DMS53 treated with DMSO at 0.1 percent for 48 hours (cell line): ENCODE results near the gene PANK2.
"Not testable (repeated sequence)": the region's sequence is repeated elsewhere in the genome, so short reads cannot be mapped to it uniquely, and the experiment has no call there.

ENCODE experiments used
- DNase-seq: peaks from one replicate; lab custom pipeline; 2025; ENCODE audit not compliant: unreplicated experiment; lab: John Stamatoyannopoulos, UW

PANK2 gene

DNA sequence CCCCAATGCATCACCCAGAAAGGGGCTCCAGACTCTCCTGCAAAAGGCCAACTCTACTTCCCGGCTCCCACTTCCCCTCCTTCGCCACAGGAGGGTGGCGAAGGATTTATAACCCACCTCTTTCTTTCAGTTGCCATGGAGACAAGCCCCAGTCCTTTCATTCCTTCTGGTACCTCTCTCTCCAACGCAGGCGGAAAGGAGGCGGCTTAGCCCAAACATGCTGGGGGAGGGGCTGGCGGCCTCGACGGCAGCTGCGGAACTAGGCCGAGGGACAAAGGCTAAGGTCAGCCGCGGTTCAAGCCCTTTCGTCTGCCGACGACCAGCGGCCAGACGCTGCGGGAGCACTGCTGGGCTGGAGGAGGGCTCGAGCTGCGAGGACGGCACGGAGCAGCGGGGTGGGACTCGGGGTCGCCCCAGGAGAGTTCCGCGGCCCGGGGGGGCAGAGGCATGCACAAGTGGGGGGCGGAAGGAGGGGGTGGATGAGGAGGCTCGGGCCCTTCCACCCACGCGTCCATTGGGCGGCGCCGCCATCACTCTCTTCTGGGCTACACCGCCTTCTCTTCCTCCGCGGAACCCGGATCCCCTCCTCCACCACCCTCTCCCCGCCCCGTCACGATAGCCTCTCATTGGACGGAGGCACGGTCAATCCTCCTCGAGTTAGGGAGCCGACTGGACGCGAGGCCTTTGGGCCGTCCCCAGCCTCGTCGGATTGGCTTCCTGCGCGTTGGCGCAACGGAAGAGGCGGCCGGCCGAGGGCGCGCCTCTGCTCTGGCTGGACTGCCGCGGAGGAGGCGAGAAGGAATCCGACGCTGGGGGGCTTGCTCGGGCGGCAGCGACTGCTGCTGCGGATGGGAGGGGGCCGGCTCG lies at the start of gene PANK2:
Gene PANK2 (plus strand): TSS at position 766 of the 867 bp plus-strand sequence.
- DNase-seq, result peak; percentile 97

DNA sequence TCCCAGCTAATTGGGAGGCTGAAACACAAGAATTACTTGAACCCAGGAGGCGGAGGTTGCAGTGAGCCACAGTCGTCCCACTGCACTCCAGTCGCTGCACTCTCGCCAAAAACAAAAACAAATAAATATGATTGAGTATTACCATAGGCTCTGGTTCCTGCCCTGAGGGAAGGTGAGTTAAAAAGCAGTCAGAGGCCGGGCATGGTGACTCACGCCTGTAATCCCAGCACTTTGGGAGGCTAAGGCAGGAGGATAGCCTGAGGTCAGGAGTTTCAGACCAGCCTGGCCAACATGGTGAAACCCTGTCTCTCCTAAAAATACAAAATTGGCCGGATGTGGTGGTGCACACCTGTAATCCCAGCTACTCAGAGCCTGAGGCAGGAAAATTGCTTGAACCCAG lies 49.0 kb upstream of the PANK2 start:
- DNase-seq, result not testable (repeated sequence)

DNA sequence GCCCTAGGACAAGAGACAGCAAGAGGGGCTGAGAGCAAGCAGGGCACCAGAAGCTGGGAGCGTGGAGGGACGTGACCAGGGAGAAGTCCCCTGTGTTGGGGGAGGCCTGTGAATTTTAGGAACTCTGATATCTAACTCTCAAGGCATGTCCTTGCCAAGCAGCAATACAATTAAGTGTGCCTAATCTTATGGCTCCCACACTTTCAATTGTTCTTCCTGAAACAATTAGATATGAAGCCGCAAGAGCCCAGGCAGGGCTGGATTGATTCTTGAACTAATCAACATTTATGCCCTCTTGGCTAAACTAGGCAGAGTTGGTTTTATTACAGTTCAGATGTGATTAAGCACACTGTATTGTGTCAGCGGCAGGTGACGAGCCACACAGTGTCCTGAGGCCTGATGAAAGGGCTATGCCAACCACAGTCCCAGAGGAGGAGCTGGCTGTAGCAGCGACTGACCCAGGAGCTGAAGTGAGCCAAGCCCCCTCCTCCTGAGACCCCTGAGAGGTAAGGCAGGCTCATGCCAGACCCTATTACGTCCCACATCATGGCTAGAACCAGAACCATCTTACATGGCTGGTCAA lies 46.7 kb upstream of the PANK2 start:
- DNase-seq, result no peak

DNA sequence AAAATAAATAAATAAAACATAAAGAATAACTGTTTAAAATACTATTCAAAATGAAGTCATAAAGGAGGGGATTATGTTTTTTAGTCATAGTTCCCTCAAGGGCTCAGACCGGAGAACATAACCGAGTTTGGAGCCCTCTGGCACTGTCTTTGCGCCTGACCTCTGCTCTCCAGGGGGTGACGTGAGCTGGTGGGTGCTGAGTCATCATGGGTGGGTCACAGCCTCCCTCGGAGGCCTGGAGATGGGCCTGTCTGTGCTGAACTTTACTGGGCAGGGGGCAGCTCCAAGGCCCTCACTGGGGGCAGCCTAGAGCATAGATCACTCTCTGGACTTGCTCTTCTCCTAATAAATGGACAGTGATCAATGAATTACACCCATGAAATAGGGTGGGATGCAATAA lies 45.7 kb upstream of the PANK2 start:
- no peak for DNase-seq

DNA sequence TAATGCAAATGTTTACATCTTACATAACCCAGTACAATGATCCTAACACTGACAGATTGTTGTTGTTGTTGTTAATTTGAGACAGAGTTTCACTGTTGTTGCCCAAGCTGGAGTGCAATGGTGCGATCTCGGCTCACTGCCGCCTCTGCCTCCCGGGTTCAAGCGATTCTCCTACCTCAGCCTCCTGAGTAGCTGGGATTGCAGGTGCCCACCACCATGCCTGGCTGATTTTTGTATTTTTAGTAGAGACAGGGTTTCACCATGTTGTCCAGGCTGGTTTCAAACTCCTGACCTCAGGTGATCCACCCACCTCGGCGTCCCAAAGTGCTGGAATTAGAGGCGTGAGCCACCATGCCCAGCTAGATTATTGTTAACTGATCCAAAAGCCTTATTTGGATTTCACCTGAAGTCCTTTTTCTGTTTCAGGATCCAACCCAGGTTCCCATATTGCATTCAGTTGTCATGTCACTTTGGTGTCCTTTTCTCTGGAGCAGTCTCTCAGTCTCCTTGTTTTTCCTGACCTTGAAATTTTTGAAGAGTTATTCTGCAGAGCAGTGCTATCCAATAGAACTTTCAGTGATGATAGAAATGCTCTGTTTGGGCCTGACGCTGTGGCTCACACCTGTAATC lies 45.1 kb upstream of the PANK2 start:
- DNase-seq, result not testable (repeated sequence)

DNA sequence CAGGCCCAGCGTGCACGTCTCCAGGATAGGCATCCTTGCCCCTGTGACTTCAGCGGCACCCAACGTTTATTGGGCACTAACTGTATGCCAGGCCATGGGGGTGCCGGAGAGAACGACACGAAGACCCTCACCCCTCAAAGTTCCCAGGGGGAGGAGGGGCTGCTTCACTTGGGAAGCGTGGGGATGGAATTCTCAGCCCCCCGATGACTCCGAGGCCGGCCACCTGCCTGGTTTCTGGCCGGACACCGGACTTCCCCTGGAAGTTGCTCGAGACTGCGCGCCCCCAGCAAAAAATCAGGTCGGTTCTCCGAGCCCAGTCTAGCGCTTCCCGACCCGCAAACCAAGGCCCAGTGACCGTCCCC lies 42.8 kb upstream of the PANK2 start:
- no peak for DNase-seq

DNA sequence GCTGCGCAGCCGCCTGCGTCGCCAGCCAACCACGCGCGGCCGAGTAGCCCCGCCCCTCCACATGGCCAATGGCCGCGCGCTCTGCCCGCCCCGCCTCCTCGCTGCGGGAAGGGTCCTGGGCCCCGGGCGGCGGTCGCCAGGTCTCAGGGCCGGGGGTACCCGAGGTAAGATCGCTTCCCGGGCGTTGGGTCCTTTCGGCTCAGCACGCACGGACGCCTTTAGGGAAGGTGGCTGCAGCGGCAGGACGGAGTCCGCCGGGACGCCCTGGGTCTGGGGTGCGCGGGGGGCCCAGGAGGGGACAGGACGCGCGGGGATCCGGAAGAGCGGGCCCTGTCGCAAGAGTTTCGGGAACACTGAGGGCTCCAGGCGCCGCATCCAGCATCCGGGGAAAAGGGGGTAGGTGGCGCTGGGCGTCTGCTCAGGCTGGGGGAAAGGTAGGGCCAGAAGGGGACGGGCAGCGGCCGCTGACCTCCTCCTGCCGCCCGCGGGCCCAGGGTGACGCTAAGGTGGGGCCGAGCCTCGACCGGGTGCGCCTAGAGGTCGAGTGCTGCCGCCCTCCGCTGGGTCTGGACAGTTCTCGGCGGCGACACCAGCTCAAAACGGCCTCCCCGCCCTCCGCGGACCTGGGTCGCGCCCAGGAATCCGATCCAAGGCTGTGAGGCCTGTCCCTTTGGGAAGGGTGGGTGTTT lies 42.3 kb upstream of the PANK2 start, which contains the start of gene MAVS:
Gene MAVS (plus strand): TSS at position 95 of the 689 bp plus-strand sequence. CDS start 7,791 bp downstream, outside the sequence.
- peak; percentile 77 for DNase-seq

DNA sequence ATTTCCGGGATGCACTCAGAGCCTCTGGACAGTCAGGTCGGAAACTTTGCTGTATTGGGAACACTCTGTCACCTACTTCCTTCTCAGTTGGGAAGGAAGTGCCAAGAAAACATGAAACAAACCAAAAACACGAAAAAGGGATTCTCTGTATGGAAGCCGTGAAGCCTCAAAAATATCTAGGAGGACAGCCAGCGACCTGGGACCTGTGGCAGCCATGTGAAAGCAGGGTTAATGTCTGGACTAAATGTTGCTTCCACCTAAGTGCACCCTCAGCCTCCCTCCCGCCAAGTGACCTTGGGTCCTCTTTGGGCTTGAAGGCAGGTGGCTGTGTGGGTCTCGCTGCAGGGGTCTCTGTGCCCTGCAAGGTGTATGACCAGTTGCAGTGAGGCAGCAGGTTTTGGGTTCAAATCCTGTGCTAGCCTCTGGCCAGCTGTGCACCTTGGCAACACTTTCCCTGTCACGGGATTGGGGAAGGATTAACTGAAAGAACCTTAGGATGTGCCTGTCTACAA lies 41.7 kb upstream of the PANK2 start:
- DNase-seq, result no peak

DNA sequence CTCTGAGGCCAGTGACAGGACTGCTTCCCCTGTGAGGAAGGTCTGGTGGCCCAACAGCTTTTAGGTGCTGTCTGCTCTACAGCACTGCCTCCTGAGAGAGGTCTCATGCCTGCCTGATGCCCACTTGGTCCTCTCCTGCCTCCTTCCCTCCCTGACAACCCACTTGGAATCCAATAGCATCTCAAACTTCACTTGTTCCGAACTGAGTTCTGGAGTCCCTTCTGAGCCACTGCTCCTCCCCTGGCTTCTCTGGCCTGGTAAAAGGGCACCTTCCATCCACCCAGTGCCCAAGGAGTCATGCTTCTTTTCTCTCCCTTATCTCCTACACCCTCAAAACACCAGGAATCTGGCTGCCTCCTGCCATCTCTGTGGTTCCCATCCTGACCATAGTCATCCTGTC lies 40.6 kb upstream of the PANK2 start:
- no peak for DNase-seq

DNA sequence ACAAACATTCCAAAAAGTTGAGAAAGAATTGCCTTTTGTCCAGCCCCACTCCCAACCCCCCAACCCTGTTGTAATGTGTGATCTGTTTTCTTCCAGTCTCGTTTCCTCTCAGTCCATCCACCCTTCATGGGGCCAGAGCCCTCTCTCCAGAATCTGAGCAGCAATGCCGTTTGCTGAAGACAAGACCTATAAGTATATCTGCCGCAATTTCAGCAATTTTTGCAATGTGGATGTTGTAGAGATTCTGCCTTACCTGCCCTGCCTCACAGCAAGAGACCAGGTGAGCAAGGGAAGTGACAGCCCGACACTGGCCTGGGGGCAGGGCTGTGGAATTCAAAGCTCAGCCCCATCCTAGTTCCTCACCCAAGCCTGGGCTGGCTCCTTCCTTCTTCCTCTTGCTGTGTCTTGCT lies 34.7 kb upstream of the PANK2 start:
- DNase-seq, result no peak

DNA sequence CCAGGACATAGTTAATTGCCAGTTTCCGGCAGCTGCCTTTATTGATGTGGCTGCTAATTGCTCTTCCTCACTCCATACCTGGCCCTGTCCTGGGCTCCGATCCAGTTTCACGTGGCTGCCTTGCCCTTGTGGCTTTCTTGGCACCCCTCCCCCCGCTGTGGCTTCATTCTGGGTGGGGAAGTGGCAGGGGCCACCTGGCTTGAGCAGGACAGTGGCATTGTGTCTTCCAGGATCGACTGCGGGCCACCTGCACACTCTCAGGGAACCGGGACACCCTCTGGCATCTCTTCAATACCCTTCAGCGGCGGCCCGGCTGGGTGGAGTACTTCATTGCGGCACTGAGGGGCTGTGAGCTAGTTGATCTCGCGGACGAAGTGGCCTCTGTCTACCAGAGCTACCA lies 31.8 kb upstream of the PANK2 start:
- DNase-seq, result no peak

DNA sequence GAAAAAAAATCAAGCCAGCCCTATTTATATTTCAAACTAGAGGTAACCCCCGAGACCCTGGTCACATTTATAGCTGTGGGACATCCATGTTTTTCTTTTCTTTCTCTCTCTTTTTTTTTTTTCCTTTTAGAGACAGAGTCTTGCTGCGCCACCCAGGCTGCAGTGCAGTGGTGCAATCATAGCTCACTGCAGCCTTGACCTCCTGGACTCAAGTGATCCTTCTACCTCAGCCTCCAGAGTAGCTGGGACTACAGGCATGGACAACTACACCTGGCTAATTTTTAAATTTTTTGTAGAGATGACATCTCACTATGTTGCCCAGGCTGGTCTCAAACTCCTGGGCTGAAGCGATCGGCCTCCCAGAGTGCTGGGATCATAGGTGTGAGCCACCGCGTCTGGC lies 30.5 kb upstream of the PANK2 start:
- DNase-seq, result no peak

DNA sequence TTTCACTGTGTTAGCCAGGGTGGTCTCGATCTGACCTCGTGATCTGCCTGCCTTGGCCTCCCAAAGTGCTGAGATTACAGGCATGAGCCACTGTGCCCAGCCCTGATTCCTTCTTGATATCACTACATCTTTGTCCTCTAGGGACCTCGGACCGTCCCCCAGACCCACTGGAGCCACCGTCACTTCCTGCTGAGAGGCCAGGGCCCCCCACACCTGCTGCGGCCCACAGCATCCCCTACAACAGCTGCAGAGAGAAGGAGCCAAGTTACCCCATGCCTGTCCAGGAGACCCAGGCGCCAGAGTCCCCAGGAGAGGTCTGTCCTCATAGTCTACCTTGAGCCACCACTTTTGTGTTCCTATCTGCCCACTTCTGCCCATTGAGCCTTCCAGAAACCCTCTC lies 28.0 kb upstream of the PANK2 start:
- no peak for DNase-seq

DNA sequence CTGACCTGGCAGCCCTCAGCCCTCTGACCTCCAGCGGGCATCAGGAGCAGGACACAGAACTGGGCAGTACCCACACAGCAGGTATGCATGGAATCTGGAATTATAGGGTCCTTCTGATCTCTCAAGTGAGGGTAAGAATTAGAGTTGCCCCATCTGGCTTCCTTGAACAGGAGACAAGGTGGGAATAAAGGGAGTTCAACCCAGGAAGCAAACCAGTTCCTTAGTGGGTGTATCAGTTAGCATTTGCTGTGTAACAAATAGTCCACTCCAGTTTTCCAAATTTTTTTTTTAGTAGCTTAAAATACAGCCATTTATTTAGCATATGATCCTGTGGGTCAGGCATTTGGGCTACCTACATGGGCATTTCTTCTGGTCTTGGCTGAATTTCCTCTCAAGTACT lies 26.9 kb upstream of the PANK2 start:
- no peak for DNase-seq

DNA sequence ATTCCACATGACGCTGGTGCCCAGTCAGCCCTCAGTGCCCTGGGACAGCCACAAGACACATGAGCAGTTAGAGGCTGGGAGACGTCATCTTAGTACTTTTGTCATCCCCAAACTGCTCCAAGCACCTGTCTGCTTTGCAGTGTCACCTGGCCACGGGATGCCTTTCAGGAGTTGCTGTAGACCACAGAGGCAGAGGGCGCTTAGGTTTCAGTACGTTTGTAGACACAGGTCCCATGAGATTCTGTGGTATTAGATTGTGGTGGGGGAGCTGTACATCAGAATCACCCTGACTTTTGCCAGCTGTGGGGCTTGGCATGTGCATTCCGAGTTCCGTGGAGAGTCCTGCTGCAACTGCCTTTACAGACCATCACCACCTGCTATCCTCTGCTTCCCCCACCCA lies 25.9 kb upstream of the PANK2 start:
- no peak for DNase-seq

DNA sequence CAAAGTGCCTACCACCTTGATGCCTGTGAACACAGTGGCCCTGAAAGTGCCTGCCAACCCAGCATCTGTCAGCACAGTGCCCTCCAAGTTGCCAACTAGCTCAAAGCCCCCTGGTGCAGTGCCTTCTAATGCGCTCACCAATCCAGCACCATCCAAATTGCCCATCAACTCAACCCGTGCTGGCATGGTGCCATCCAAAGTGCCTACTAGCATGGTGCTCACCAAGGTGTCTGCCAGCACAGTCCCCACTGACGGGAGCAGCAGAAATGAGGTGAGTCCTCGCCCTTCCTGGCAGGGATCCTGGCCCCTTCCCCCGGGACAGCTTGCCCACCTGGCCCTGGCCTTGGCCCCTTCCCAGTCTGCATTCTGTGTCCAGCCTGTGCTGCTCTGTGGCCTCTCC lies 24.7 kb upstream of the PANK2 start:
- no peak for DNase-seq

DNA sequence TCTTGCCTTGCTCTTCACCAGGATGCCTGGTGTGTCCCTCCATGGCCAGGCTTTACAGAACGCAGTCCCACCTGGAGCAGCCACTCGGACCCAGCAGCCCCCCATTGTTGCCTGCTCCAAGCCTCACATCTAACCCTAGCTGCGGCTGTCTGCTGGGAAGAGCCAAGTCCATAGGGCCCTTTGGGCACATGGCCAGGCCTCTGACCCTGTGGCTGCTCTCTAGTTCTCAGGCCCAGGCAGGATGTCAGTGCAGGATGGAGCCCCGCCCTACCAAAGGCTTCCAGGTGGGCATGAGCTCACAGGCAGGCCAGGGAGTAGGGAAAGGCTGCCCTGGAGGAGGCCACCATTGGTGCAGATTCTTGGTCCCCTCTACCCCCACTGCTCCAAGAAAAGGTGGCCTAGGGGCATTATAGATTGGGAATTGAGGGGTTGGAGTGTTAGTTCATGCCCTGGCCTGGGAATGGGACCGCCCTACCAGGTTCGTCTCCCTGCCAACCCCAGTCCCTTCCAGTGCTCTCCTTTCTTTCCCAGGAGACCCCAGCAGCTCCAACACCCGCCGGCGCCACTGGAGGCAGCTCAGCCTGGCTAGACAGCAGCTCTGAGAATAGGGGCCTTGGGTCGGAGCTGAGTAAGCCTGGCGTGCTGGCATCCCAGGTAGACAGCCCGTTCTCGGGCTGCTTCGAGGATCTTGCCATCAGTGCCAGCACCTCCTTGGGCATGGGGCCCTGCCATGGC lies 23.9 kb upstream of the PANK2 start:
- DNase-seq, result no peak

DNA sequence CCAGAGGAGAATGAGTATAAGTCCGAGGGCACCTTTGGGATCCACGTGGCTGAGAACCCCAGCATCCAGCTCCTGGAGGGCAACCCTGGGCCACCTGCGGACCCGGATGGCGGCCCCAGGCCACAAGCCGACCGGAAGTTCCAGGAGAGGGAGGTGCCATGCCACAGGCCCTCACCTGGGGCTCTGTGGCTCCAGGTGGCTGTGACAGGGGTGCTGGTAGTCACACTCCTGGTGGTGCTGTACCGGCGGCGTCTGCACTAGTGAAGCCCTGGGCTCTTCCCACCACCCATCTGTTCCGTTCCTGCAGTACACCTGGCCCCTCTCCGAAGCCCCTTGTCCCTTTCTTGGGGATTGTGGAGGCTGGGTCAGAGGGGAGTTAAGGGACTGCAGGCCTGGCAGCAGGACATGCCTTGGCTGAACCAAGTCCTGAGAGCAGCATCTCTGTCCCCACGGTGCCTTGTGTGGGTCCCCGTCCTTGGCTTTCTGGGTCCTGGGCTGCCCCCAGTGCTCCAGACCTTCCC lies 23.2 kb upstream of the PANK2 start:
- DNase-seq, result no peak

DNA sequence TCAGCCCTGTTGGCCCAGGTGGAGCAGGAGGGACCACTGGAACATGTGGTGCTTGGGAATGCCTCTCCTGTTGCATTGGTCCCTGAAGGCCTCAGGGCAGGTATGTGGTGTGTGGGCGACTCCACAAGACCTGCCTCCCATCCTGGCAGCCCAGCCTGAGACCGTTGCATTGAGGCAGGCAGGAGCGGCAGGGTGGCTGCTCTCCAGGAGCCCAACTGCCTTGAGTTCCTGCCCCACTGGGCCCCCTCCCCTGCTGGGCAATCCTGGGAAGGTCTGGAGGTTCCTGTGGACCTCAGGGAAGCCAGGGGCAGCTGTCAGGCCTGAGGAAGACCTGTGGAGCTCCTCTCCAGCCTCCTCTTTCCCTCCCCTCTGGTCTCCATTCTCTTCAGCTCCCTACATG lies 22.7 kb upstream of the PANK2 start:
- DNase-seq, result no peak

DNA sequence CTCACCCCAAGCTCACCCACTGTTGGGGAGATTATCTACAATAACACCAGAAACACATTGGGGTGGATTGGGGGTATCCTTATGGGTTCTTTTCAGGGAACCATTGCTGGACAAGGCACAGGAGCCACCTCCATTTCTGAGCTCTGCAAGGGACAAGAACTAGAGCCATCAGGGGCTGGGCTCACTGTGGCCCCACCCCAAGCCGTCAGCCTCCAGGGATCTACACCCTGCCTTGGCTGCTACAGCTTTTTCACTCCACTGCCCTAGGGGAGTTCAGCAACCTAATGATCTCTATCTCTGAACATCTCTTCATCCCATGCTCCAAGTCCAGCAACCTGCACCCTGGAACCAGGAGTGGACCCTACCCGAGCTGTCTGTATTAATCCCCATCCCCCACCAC lies 21.4 kb upstream of the PANK2 start:
- DNase-seq, result no peak
